ENCODE results near the gene STAT5B.
A peak's percentile ranks its signal among the peaks of the same experiment; 100 is the strongest.
"Not testable (repeated sequence)": the region's sequence is repeated elsewhere in the genome, so short reads cannot be mapped to it uniquely, and the experiment has no call there.

Gene STAT5B

DNA sequence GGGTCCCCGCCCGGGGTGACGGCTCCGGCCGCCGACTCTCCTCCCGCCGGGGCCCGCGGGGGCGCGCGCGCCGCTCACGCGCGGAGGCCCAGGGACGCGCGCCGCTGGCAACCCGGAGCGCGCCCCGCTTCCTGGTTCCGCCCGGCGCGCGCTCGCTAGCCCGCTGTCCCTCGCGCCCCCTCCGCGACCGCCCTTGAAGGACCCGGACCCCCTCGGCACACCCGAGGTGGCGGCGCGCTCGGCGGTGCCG, at the start of gene STAT5B:
Gene STAT5B (minus strand): TSS at position 33 of the 250 bp plus-strand sequence. CDS start 44,264 bp downstream, outside the sequence.
- DNase-seq (ENCODE audit: low read depth in 3 of 3, low spot score in 1 of 3): peak in 2 of 3 donors; percentile 42 to 54

- no peak for DNase-seq (ENCODE audit: low read depth in 3 of 3, low spot score in 1 of 3)
Measured at GRCh38 chr17:42325026-42325425, 48.8 kb upstream of the STAT5B start.

DNA sequence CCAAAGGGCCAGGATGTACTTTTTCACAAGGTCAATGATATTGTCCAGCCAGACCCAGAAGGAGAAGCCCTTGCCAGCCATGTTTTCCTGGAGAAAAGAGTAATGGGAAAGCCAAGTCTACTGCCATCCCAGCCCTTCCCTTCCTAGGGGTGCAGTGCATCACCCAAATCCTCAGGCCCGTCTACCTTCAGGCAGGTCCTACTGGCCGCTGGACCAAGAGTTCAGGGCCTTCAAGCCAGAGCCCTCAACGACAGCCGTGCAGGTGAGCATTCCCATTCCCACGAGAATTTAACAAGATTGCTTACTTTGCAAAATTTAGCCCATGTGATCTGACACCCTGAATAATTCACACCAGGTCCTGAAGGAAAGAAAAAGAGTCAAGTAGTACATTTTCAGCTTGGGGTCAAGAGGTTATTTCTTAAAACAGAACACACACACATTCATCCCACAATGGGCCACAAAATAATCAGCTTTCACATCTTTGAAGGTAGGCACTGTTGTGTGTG, 47.1 kb upstream of the STAT5B start:
- no peak for DNase-seq (ENCODE audit: low read depth in 3 of 3, low spot score in 1 of 3)

- peak; percentile 83 to 90 (median 88) for DNase-seq (ENCODE audit: low read depth in 3 of 3, low spot score in 1 of 3)
Measured at GRCh38 chr17:42322382-42323267, 46.4 kb upstream of the STAT5B start.

DNA sequence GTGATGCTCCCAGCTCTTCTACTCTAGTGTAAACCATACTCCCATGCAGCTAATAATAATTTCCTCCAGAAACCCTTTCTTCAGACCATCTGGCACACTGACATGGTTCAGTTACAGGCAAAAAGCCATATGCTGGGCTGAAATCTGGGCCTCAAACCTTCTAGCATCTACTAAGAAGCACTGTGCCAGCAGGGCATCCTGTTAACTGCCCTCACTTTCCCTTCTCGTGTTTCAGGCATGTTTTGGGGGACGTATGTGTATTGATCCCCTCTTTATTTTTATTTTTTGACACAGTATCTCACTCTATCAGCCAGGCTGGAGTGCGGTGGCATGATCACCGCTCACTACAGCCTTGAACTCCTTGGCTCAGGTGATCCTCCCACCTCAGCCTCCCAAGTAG, 45.4 kb upstream of the STAT5B start:
- DNase-seq (ENCODE audit: low read depth in 3 of 3, low spot score in 1 of 3): no peak

DNA sequence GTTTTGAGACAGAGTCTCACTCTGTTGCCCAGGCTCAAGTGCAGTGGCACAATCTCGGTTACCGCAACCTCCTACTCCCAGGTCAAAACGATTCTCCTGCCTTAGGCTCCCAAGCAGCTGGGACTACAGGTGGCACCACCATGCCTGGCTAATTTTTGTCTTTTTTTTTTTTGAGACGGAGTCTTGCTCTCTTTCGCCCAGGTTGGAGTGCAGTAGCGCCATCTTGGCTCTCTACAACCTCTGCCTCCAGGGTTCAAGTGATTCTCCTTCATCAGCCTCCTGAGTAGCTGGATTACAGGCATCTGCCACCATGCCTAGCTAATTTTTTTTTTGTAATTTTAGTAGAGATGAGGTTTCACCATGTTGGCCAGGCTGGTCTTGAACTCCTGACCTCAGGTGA, 41.8 kb upstream of the STAT5B start:
- DNase-seq (ENCODE audit: low read depth in 3 of 3, low spot score in 1 of 3): not testable (repeated sequence)

- DNase-seq (ENCODE audit: low read depth in 3 of 3, low spot score in 1 of 3): no peak
Measured at GRCh38 chr17:42317266-42317845, 41.2 kb upstream of the STAT5B start.

GRCh38 chr17:42316755-42317154, 40.6 kb upstream of the STAT5B start:
- DNase-seq (ENCODE audit: low read depth in 3 of 3, low spot score in 1 of 3): no peak

GRCh38 chr17:42315402-42316156, 39.4 kb upstream of the STAT5B start:
- no peak for DNase-seq (ENCODE audit: low read depth in 3 of 3, low spot score in 1 of 3)

GRCh38 chr17:42313773-42314566, 37.8 kb upstream of the STAT5B start:
- no peak for DNase-seq (ENCODE audit: low read depth in 3 of 3, low spot score in 1 of 3)

DNA sequence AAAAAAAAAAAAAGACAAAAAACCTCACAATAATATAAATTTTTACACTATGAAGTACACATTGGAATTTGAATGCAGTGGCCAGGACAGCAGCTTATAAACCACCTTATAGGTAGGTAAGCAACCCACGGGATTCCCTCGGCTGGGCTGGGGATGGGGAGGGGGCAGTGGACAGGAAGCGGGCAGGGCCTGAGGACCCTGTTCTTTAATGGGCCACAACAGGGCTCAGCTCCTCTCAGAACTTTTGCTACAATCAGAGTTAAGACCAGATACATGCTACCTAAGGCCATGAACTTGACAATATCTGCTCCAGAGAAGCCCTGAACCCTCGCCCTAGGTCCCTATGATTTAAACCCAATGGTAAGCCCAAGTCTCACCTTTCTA, 37.2 kb upstream of the STAT5B start:
- no peak for DNase-seq (ENCODE audit: low read depth in 3 of 3, low spot score in 1 of 3)

- DNase-seq (ENCODE audit: low read depth in 3 of 3, low spot score in 1 of 3): peak; percentile 49 to 62 (median 56)
Measured at GRCh38 chr17:42312285-42313130, 36.3 kb upstream of the STAT5B start.

DNA sequence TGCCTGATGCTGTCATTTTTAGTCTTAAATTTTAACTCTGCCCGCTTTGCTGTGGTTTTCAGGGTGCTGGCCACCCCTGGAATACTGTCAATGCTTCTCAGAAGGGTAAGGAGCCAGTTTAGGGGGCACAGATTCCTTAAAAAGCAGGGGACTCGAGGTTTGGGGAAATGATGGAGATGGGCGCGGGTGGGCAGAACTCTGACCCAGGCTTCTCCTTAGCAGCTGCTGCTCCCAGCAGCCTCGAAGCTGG, 35.8 kb upstream of the STAT5B start:
- DNase-seq (ENCODE audit: low read depth in 3 of 3, low spot score in 1 of 3): no peak

- no peak for DNase-seq (ENCODE audit: low read depth in 3 of 3, low spot score in 1 of 3)
Measured at GRCh38 chr17:42311240-42312034, 35.2 kb upstream of the STAT5B start.

DNA sequence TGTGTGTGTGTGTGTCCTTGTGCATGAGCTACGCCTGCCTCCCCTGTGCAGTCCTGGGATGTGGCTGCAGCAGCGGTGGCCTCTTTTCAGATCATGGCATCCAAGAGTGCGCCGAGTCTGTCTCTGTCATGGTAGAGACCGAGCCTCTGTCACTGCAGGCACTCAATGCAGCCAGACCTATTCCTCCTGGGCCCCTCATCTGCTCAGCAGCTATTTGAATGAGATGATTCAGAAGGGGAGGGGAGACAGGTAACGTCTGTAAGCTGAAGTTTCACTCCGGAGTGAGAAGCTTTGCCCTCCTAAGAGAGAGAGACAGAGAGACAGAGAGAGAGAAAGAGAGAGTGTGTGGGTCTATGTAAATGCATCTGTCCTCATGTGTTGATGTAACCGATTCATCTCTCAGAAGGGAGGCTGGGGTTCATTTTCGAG, 34.6 kb upstream of the STAT5B start:
- DNase-seq (ENCODE audit: low read depth in 3 of 3, low spot score in 1 of 3): no peak

DNA sequence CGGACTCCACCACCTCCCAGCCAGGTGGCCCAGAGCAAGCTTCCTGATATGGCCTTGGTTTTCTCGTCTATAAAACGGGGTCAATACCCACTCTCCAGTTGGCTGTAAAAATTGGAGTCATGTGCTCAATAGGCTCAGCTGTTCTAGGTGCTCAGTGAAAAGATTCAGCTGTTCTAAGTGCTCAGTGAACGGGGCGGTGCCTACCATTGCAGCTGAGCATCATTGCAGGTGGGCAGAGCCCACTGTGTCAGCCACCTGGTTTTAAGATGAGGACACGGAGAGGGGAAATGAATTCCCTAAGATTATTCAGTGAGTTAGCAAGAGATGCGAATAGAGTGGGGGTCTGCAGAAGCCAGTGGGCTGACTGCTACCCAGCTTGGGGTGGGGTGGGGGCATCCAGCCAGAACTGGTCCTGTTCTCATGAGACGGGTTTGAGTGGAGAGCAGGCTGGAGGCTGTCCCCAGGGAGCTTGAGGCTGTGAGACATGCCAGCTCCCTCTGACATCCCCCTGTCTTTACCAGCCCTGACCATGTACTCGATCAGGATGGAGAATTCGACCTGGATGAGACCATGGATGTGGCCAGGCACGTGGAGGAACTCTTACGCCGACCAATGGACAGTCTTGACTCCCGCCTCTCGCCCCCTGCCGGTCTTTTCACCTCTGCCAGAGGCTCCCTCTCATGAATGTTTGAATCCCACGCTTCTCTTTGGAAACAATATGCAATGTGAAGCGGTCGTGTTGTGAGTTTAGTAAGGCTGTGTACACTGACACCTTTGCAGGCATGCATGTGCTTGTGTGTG, 34.0 kb upstream of the STAT5B start:
- DNase-seq (ENCODE audit: low read depth in 3 of 3, low spot score in 1 of 3): no peak

GRCh38 chr17:42309142-42309541, 33.0 kb upstream of the STAT5B start:
- no peak for DNase-seq (ENCODE audit: low read depth in 3 of 3, low spot score in 1 of 3)

- DNase-seq (ENCODE audit: low read depth in 3 of 3, low spot score in 1 of 3): no peak
Measured at GRCh38 chr17:42308446-42308845, 32.3 kb upstream of the STAT5B start.

GRCh38 chr17:42307362-42307927, 31.3 kb upstream of the STAT5B start:
- DNase-seq (ENCODE audit: low read depth in 3 of 3, low spot score in 1 of 3): no peak

All from stimulated activated CD4-positive, alpha-beta T cell treated with anti-CD3 and anti-CD28 coated beads, TNF-alpha, amount 100 ng/mL, for 1 hour (primary cell).